Posterior cingulate gyrus (tissue), 11 donors: ENCODE measurements around the gene OS9.
"Not testable (repeated sequence)": the region's sequence is repeated elsewhere in the genome, so short reads cannot be mapped to it uniquely, and the experiment has no call there.

Experiments
- DNase-seq, 10 donors: peaks; one replicate each; pipeline versions ENCODE4 v3.0.0 to v3.0.0-alpha.2; 2020 to 2021; ENCODE audit warnings: mixed read lengths in 3 of 10
- intact Hi-C: fragments of 100-400 bp; cut with DNase I; formaldehyde crosslinking; loops from one replicate; pipeline ENCODE4 v1.15.1; 2023

The OS9 gene

GRCh38 chr12:57693659-57694458 lies at the start of gene OS9:
Gene OS9 (plus strand): TSS chr12:57694132. CDS start chr12:57694162, 30 bp downstream.
- DNase-seq, result peak; percentile 89 to 99 (median 97)
- intact Hi-C loops, result loop anchor here (2.0 to 5.0 kb wide), 2 partner anchors 61 to 112 kb away; partner anchors contain the start of gene B4GALNT1

GRCh38 chr12:57645990-57646658 lies 47.8 kb upstream of the OS9 start:
- intact Hi-C loops, DNase-seq: not testable (repeated sequence)

GRCh38 chr12:57646659-57647049 lies 47.3 kb upstream of the OS9 start:
- intact Hi-C loops, DNase-seq: not testable (repeated sequence)

- intact Hi-C loops, result no loop called here
- DNase-seq, result no peak
These were observed 39.9 kb upstream of the OS9 start for GRCh38 chr12:57654042-57654441.

- DNase-seq, result peak in 2 of 10 donors; percentile 20 to 77
- intact Hi-C loops, result no loop called here
These were observed 38.2 kb upstream of the OS9 start for GRCh38 chr12:57655541-57656240.

- intact Hi-C loops, DNase-seq: not testable (repeated sequence)
These were observed 37.5 kb upstream of the OS9 start for GRCh38 chr12:57656408-57656807.

- no peak for DNase-seq
- intact Hi-C loops, result no loop called here
These were observed 36.2 kb upstream of the OS9 start for GRCh38 chr12:57657744-57658143.

- DNase-seq, result no peak
- intact Hi-C loops, result no loop called here
These were observed 35.0 kb upstream of the OS9 start for GRCh38 chr12:57658890-57659289.

- no peak for DNase-seq
- intact Hi-C loops, result no loop called here
These were observed 32.6 kb upstream of the OS9 start for GRCh38 chr12:57661376-57661775.

GRCh38 chr12:57665066-57665820 lies 28.7 kb upstream of the OS9 start:
- intact Hi-C loops, result not testable (repeated sequence)
- peak in 1 of 10 donors; percentile 82 for DNase-seq

GRCh38 chr12:57666897-57667296 lies 27.0 kb upstream of the OS9 start:
- intact Hi-C loops, result no loop called here
- no peak for DNase-seq

GRCh38 chr12:57669691-57670090 lies 24.2 kb upstream of the OS9 start:
- intact Hi-C loops, DNase-seq: not testable (repeated sequence)

- intact Hi-C loops, DNase-seq: not testable (repeated sequence)
These were observed 22.1 kb upstream of the OS9 start for GRCh38 chr12:57671811-57672210.

- no peak for DNase-seq
- intact Hi-C loops, result no loop called here
These were observed 21.1 kb upstream of the OS9 start for GRCh38 chr12:57672801-57673200.

- intact Hi-C loops, result no loop called here
- no peak for DNase-seq
These were observed 19.2 kb upstream of the OS9 start for GRCh38 chr12:57674691-57675090.

GRCh38 chr12:57677947-57678346 lies 16.0 kb upstream of the OS9 start:
- intact Hi-C loops, DNase-seq: not testable (repeated sequence)

- DNase-seq, result no peak
- intact Hi-C loops, result no loop called here
These were observed 14.2 kb upstream of the OS9 start for GRCh38 chr12:57679697-57680096.

GRCh38 chr12:57687862-57688261 lies 6.1 kb upstream of the OS9 start:
- peak in 1 of 10 donors; percentile 59 for DNase-seq
- intact Hi-C loops, result no loop called here

GRCh38 chr12:57688931-57689330 lies 5.0 kb upstream of the OS9 start:
- intact Hi-C loops, result no loop called here

GRCh38 chr12:57692500-57692899 lies 1.4 kb upstream of the OS9 start:
- intact Hi-C loops, result loop anchor here (2.0 to 5.0 kb wide), 2 partner anchors 60 to 110 kb away; partner anchors contain the start of gene B4GALNT1
- no peak for DNase-seq

More at GRCh38 chr12:57688931-57689330, 5.0 kb upstream of the OS9 start:
- no peak for DNase-seq
